Inflammatory macrophage treated with lipopolysaccharide for 4 hours (primary cell): ENCODE data around the gene AP5Z1.

Source experiments
- DNase-seq: peaks from one replicate; pipeline ENCODE4 v3.0.0-alpha.2; 2020

Gene AP5Z1

DNA sequence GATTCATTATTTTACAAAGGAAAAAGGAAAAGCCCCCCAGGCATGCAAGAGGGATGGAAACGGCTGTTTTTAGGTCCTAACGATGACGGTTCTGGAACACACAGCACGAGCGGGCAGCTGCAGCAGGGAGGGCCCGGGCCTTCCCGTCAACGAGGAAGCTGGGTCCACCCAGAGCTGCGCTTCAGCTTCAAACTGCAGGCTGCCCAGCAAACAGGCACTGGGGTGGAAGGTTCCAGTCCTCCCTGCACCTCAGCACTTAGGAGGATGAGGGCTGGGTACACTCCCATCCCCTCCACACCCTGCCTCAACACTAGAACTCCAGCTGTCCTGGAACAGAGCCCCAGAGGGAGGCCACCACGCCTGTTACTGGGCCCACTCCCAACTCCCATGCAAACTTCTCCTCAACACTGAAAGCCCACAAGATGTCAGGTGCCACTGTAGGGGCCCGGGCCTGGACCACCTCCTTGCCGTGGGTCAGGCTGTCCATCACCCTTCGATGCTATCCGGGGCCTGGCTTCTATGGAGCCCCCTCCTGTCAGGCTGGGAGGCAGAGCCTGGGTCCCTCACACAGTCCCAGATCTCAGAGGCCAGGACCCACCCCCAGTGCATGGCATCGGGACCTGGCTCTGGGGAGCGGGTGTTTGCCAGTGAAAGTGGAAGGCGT is 53.4 kb downstream of the AP5Z1 start:
- DNase-seq: no peak

DNA sequence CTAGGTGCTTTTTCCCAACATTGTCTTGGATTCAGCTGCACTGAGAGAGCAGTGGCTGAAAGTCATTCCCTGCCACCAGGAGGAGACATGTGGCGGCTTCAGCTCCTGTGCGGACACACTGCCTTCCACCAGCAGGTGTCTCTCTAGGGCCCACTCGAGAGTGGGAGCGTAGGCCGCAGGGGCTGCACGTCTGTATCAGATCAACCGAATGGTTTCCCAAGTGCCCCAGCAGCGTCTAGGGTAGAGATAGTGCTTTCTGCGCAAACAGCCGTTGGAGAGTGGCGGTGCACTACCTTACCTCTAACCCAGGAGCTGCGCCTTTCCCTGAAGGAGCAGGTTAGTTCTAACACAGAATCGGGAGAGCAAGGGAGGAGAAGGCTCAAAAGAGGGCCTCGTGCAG is 54.8 kb downstream of the AP5Z1 start:
- DNase-seq: peak; percentile 54

GRCh38 chr7:4831723-4832495 is 56.5 kb downstream of the AP5Z1 start:
- DNase-seq: no peak

DNA sequence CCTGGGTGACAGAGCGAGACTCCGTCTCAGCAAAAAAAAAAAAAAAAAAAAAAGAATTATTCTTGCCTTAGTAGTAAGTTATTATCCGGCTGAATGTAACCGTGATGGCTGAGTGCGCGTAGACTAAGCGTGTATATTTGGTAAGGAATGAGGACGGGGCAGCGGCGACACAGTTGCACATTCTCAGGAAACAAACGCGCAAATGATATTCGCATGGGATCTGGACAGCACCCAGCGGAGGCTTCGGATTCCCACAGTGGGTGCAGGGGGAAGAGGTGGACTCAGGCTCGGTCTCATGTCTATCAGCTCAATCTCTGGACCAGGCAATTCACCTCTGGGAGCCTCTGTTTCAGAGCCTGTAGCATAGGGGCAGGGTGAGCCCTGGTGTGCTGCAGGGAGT is 57.3 kb downstream of the AP5Z1 start:
- no peak for DNase-seq

GRCh38 chr7:4833176-4833575 is 57.8 kb downstream of the AP5Z1 start:
- DNase-seq: no peak

DNA sequence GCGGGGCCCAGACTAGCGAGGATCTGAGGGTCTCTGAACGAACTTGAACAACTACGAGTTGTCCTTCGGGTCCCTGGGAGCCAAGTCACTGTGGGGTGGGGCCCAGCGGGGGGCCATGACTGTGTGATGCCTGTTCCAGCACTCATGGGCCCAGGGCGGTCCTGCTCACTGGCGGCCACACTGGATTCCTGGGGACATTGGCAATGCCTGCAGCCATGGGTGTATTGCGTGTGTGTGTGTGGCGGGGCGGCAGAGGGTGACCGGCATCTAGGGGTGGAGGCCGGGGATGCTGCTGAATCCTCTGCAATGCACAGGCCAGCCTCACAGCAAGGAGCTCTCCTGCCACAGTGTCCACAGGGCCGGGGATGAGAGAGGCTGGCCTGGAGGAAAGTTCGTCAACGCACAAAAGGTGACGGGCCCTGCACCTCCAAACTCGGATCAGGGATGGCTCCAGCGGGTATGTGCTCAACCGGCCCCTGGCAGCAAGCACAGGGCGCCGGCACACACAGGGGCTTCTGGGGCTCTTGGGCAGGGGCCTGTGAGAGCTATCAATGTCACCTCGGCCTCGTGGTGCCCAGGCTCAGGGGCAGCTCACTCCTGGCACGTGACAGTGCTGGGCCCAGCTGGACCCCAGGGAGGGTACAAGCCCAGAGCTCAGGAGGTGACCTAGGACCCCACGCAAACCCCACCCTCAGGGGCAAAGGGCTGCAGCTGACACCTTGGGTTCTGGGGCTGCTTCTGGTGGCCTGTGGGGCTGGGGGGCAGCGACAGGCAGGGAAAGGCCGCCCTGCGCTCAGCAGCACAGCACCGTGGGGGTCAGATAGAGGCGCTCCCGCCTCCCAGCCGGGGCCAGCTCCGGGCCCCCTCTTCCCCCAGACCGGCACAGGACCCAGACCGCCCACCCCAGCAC is 58.5 kb downstream of the AP5Z1 start:
- no peak for DNase-seq

DNA sequence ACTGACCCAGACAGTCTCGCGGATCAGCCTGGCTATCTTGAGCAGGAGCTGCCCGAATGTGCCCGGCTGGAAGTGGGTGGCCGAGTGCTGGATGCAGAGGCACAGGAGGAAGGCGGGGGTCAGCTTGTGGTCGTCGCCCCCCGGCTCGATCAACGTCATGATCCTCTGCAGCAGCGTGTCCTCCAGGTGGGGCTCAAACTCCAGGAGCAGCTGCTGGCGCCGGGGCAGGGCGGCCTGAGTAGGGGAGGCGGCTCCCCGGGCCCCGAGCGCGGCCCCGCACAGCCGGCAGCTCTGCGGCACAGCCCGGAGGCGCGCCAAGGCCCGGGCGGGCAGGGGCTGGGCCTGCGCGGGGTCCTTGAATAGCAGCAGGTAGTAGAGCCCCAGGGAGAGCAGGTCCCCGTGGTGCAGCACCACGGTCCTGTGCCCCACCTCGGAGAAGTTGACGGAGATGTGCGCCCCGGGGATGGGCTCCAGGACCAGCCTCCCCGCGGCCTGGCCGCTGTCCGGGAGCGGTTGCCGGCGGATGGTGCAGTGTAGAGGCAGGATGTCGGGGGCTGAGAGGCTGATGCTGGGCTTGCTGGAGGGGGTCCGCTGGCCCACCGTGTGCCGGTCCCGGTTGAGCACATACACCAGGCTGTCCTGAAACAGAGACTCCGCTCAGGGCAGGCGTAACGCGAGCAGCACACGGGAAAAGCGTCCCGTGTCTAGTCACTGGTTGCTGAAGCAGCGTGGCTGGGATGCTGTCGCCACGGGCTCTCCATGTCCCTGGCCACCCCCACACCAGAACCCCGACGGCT is 59.4 kb downstream of the AP5Z1 start:
- no peak for DNase-seq

GRCh38 chr7:4835398-4836205 is 60.2 kb downstream of the AP5Z1 start:
- DNase-seq: no peak

DNA sequence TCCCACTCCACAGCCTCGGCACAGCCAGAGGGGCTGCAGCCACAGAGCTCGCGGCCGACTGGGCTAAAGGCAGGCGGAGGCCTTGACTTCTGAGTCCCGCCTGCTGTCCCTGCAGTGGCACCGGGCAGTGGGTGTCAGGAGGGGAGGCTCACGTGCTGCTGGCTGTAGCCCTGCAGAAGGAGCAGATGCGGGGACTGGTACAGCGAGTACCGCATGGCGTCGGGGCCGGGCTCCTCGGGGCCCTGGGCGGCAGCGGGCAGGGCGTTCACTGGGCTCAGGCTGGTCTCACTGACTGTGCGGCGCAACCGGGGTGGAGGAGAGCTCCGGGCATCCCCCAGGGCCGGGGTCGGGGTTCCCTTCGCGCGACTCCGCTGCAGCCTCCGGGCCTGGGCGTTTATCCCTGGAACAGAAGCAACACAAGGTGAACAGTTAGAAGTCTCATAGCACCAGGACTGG is 60.8 kb downstream of the AP5Z1 start:
- no peak for DNase-seq

- DNase-seq: no peak
Observed at GRCh38 chr7:4837041-4837802, 61.8 kb downstream of the AP5Z1 start.

GRCh38 chr7:4837803-4838625 is 62.6 kb downstream of the AP5Z1 start:
- DNase-seq: no peak

GRCh38 chr7:4838626-4839334 is 63.4 kb downstream of the AP5Z1 start:
- DNase-seq: no peak

GRCh38 chr7:4840079-4840501 is 64.7 kb downstream of the AP5Z1 start:
- DNase-seq: no peak
